Measurements from ENCODE around the gene ETS1. TPM values are rescaled to one million over a fixed set of nuclear protein-coding genes. Genes with fewer than 3 reads are reported as not detected.

ETS1 gene
- total RNA-seq, 2 experiments from 2014 or later = 579 to 590 TPM

DNA sequence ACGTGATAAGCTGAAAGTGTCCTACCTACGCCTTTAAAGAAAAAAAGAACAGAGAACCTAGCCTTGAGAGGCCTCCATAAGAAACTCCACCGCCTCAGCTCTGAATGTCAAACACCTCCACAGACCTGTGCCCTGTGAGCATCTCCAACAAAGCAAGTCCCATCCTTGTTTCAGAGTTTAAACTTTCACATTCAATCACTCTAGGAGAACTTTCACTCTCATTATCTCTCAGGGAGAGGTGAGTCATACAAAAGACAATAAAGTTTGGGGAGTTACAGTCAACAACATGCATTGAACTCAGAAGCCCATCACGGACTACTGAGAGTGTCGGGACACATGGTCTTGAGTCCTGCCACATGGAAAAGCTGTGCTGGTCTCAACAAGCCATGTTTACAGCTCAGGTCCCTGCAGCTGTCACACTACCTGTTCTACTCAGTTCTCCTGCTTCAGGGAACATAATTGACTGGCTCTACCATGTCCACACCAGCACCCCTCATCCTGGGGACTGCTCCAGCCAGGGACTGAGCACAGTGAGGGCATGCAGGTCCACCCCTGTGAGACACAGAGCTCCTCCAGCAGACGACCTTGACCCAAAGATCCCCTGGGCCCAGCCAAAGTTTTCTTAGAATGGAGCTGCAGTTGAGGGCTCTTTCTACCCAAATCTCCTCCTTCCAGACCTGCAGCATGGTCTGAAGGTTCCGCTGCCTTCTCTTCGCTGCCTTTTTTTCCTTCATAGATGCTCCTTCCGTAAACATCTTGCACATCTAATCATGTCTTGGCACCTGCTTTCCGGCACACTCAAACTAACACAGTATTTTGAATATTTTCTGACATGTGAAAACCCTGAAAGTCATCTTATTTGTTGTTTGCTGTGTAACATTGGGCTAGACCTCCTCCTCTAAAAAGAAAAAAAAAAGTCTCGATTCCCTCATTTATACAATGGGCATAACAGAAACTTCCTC is 114.9 kb downstream of the ETS1 start:
- peak overlapping the region; percentile 99 for H3K27ac Mint-ChIP-seq
- peak overlapping the region; percentile 64 for H3K4me3 Mint-ChIP-seq
- Histone ChIP-seq H3K4me3 (ENCODE audit: low read length) (peak overlapping the region; percentile 37), H3K9me3 (ENCODE audit: control insufficient read depth in 1 of 2, insufficient read depth in 1 of 2, low read length in 2 of 2) (no peaks in the 10 kb centered on the region), H3K27ac (ENCODE audit: low read depth in 1 of 2, low read length in 2 of 2) (peak overlapping the region; percentile 92 to 94), H3K27me3 (ENCODE audit: control insufficient read depth in 1 of 2, insufficient read depth in 2 of 2, low read length in 2 of 2) (no peaks in the 10 kb centered on the region), H3K4me1 (ENCODE audit: insufficient read depth, low read length) (peaks cover 90% of the 10 kb centered on the region), H3K36me3 (ENCODE audit: insufficient read depth, low read length) (peaks cover 94% of the 10 kb centered on the region)
- ChIA-PET CTCF (interaction anchor here (0.8 to 4.1 kb wide), 8 partner anchors 19 to 182 kb away, joined by 3 to 26 read pairs (median 3); no protein-coding TSS in a partner anchor), POLR2A (interaction anchor here (0.8 to 23.3 kb wide), 24 partner anchors 11 to 254 kb away, joined by 3 to 476 read pairs (median 7); partner anchors contain the start of gene FLI1)
- H3K9me3 Mint-ChIP-seq = no peaks in the 10 kb centered on the region
- ATAC-seq (ENCODE audit: poor library complexity) (peak; percentile 19), DNase-seq (peak in 6 of 14 experiments; percentile 41 to 79 (median 64))
- intact Hi-C loops (cut with DNase I, micrococcal nuclease) = loop anchor here in 1 of 2 experiments (1.0 to 10.0 kb wide), 5 partner anchors 9 to 438 kb away; no protein-coding TSS in a partner anchor
- peaks cover 100% of the 10 kb centered on the region for H3K36me3 Mint-ChIP-seq (ENCODE audit: low read depth)
- TF ChIP-seq, protein P1, sequence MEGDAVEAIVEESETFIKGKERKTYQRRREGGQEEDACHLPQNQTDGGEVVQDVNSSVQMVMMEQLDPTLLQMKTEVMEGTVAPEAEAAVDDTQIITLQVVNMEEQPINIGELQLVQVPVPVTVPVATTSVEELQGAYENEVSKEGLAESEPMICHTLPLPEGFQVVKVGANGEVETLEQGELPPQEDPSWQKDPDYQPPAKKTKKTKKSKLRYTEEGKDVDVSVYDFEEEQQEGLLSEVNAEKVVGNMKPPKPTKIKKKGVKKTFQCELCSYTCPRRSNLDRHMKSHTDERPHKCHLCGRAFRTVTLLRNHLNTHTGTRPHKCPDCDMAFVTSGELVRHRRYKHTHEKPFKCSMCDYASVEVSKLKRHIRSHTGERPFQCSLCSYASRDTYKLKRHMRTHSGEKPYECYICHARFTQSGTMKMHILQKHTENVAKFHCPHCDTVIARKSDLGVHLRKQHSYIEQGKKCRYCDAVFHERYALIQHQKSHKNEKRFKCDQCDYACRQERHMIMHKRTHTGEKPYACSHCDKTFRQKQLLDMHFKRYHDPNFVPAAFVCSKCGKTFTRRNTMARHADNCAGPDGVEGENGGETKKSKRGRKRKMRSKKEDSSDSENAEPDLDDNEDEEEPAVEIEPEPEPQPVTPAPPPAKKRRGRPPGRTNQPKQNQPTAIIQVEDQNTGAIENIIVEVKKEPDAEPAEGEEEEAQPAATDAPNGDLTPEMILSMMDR (IDR thresholded peaks at IDR 0.05) = no peak
- H3K4me1 Mint-ChIP-seq (ENCODE audit: low read depth) = peaks cover 99% of the 10 kb centered on the region
- H3K27me3 Mint-ChIP-seq = no peaks in the 10 kb centered on the region

- ChIA-PET POLR2A (interaction anchor here (0.8 to 23.3 kb wide), 22 partner anchors 10 to 183 kb away, joined by 3 to 476 read pairs (median 8); no protein-coding TSS in a partner anchor), CTCF (interaction anchor here (1.6 to 4.1 kb wide), 3 partner anchors 34 to 169 kb away, joined by 3 to 26 read pairs (median 6); no protein-coding TSS in a partner anchor)
- peak in 7 of 14 experiments; percentile 42 to 82 (median 52) for DNase-seq
- Mint-ChIP-seq H3K27me3 (no peaks in the 10 kb centered on the region), H3K27ac (peak overlapping the region; percentile 99), H3K36me3 (ENCODE audit: low read depth) (peaks cover 100% of the 10 kb centered on the region), H3K4me3 (peak overlapping the region; percentile 64), H3K9me3 (no peaks in the 10 kb centered on the region), H3K4me1 (ENCODE audit: low read depth) (peaks cover 99% of the 10 kb centered on the region)
- peak overlapping the region; percentile 37 for H3K4me3 ChIP-seq (ENCODE audit: low read length)
- TF ChIP-seq, protein P1 (IDR thresholded peaks at IDR 0.05) = no peak
- intact Hi-C loops (cut with DNase I, micrococcal nuclease) = loop anchor here in 1 of 2 experiments (2.0 to 10.0 kb wide), 5 partner anchors 130 to 436 kb away; no protein-coding TSS in a partner anchor
- no peaks in the 10 kb centered on the region for H3K27me3 ChIP-seq (ENCODE audit: control insufficient read depth in 1 of 2, insufficient read depth in 2 of 2, low read length in 2 of 2)
- peak overlapping the region; percentile 92 to 94 for H3K27ac ChIP-seq (ENCODE audit: low read depth in 1 of 2, low read length in 2 of 2)
- H3K36me3 ChIP-seq (ENCODE audit: insufficient read depth, low read length) = peaks cover 96% of the 10 kb centered on the region
- peaks cover 94% of the 10 kb centered on the region for H3K4me1 ChIP-seq (ENCODE audit: insufficient read depth, low read length)
- peak; percentile 33 for ATAC-seq (ENCODE audit: poor library complexity)
- no peaks in the 10 kb centered on the region for H3K9me3 ChIP-seq (ENCODE audit: control insufficient read depth in 1 of 2, insufficient read depth in 1 of 2, low read length in 2 of 2)
These were observed 116.2 kb downstream of the ETS1 start for GRCh38 chr11:128471138-128471661.

DNA sequence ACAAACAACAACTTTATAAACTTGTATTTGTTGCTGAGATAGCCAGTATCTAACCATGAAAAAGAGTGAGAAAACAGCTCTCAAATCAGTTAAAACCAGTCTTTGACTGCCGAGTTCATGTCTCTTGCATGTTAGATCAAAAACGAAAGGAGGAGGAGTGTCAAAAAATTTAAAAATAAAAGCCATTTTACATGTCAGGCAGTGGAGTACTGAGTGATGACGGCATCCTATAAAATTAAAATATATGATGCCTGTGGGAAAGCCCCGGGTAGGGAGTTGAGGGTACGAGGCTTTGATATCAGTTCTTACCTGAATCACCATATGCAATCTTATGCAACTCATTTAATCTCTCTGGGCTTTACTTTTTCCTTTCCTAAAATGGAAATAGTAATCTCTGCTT is 117.3 kb downstream of the ETS1 start:
- Mint-ChIP-seq H3K4me1 (ENCODE audit: low read depth) (peaks cover 100% of the 10 kb centered on the region), H3K4me3 (peak overlapping the region; percentile 56), H3K27me3 (no peaks in the 10 kb centered on the region), H3K27ac (peak overlapping the region; percentile 99), H3K36me3 (ENCODE audit: low read depth) (peaks cover 100% of the 10 kb centered on the region), H3K9me3 (no peaks in the 10 kb centered on the region)
- intact Hi-C loops (cut with DNase I, micrococcal nuclease) = loop anchor here in 1 of 2 experiments (2.0 to 10.0 kb wide), 5 partner anchors 129 to 435 kb away; no protein-coding TSS in a partner anchor
- DNase-seq (peak in 5 of 14 experiments; percentile 38 to 88 (median 81)), ATAC-seq (ENCODE audit: poor library complexity) (peak; percentile 41)
- ChIA-PET POLR2A (interaction anchor here (1.0 to 23.3 kb wide), 7 partner anchors 17 to 182 kb away, joined by 3 to 476 read pairs (median 121); no protein-coding TSS in a partner anchor), CTCF (interaction anchor here (0.7 to 4.1 kb wide), 4 partner anchors 35 to 180 kb away, joined by 3 to 26 read pairs (median 6); no protein-coding TSS in a partner anchor)
- Histone ChIP-seq H3K4me1 (ENCODE audit: insufficient read depth, low read length) (peaks cover 94% of the 10 kb centered on the region), H3K9me3 (ENCODE audit: control insufficient read depth in 1 of 2, insufficient read depth in 1 of 2, low read length in 2 of 2) (no peaks in the 10 kb centered on the region), H3K36me3 (ENCODE audit: insufficient read depth, low read length) (peaks cover 99% of the 10 kb centered on the region), H3K27ac (ENCODE audit: low read depth in 1 of 2, low read length in 2 of 2) (peak overlapping the region; percentile 92 to 94), H3K4me3 (ENCODE audit: low read length) (peak overlapping the region; percentile 11), H3K27me3 (ENCODE audit: control insufficient read depth in 1 of 2, insufficient read depth in 2 of 2, low read length in 2 of 2) (no peaks in the 10 kb centered on the region)
- TF ChIP-seq, protein P1 (IDR thresholded peaks at IDR 0.05) = no peak
